CD14-positive monocyte (primary cell): Measurements from ENCODE around the gene MLEC. TPM values are rescaled to one million over a fixed set of nuclear protein-coding genes. Genes with fewer than 3 reads are reported as not detected.

Experiments
- DNase-seq, 3 donors: peaks; one replicate each; pipeline ENCODE4 v3.0.0-alpha.2; 2011 to 2022
- H2AFZ ChIP-seq: 2 replicates; pipeline ENCODE4 v1.6.0; 2012; ENCODE audit warnings: mild to moderate bottlenecking, low read depth, low read length, inconsistent platforms; ENCODE audit not compliant: insufficient read depth, poor library complexity, severe bottlenecking
- H3K27ac ChIP-seq, 2 donors: 1 replicate in 1 of 2; 2 replicates in 1 of 2; pipeline ENCODE4 v1.5.1; 2012 to 2013; ENCODE audit warnings: low read length in 2 of 2, control low read depth in 1 of 2, inconsistent platforms in 1 of 2, low read depth in 1 of 2, mild to moderate bottlenecking in 1 of 2
- H3K27me3 ChIP-seq, 2 donors: one replicate each; pipeline versions ENCODE4 v1.6.0 to v1.6.1; 2011 to 2013; ENCODE audit warnings: low read length in 2 of 2; ENCODE audit not compliant: control insufficient read depth in 2 of 2, insufficient read depth in 2 of 2
- H3K36me3 ChIP-seq, 2 donors: replicated peaks in 1 of 2; 1 replicate in 1 of 2; 2 replicates in 1 of 2; pipeline versions ENCODE4 v1.5.1 to v1.6.1; 2012 to 2013; ENCODE audit warnings: low read length in 2 of 2, control low read depth in 1 of 2, inconsistent platforms in 1 of 2, mild to moderate bottlenecking in 1 of 2; ENCODE audit not compliant: insufficient read depth in 2 of 2, control insufficient read depth in 1 of 2
- H3K4me1 ChIP-seq, 2 donors: 1 replicate in 1 of 2; 2 replicates in 1 of 2; pipeline versions ENCODE4 v1.5.1 to v1.6.1; 2012 to 2013; ENCODE audit warnings: low read length in 2 of 2, control low read depth in 1 of 2, inconsistent platforms in 1 of 2, mild to moderate bottlenecking in 1 of 2, moderate library complexity in 1 of 2; ENCODE audit not compliant: insufficient read depth in 2 of 2, control insufficient read depth in 1 of 2
- H3K4me2 ChIP-seq: replicated peaks from 2 replicates; pipeline ENCODE3; 2012; ENCODE audit warnings: low read length, moderate library complexity, mild to moderate bottlenecking; ENCODE audit not compliant: poor library complexity, severe bottlenecking; ENCODE audit errors: extremely low read depth
- H3K4me3 ChIP-seq, 3 experiments: fragments of 200-600 bp in 1 of 3; sonication (generic) in 1 of 3; replicated peaks in 1 of 3; 1 replicate in 2 of 3; 2 replicates in 1 of 3; pipeline ENCODE4 v1.5.1; 2011 to 2013; ENCODE audit warnings: low read length in 3 of 3, mild to moderate bottlenecking in 3 of 3, control low read depth in 2 of 3, low read depth in 2 of 3, inconsistent platforms in 1 of 3, moderate library complexity in 1 of 3
- H3K79me2 ChIP-seq: 2 replicates; pipeline ENCODE4 v1.6.0; 2012; ENCODE audit warnings: mild to moderate bottlenecking, control low read depth, inconsistent platforms, low read length, moderate library complexity; ENCODE audit not compliant: insufficient read depth
- H3K9ac ChIP-seq: 2 replicates; pipeline ENCODE4 v1.6.0; 2017; ENCODE audit warnings: low read length, mild to moderate bottlenecking; ENCODE audit not compliant: insufficient read depth, poor library complexity, severe bottlenecking
- H3K9me3 ChIP-seq, 2 donors: replicated peaks in 1 of 2; 1 replicate in 1 of 2; 2 replicates in 1 of 2; pipeline versions ENCODE4 v1.5.1 to v1.6.1; 2012 to 2013; ENCODE audit warnings: low read length in 2 of 2, control low read depth in 1 of 2; ENCODE audit not compliant: control insufficient read depth in 1 of 2, insufficient read depth in 1 of 2
- H4K20me1 ChIP-seq: 2 replicates; pipeline ENCODE4 v1.6.0; 2012; ENCODE audit warnings: mild to moderate bottlenecking, low read length, control low read depth, moderate library complexity; ENCODE audit not compliant: insufficient read depth
- H3K27ac Mint-ChIP-seq, 7 donors: one replicate each; pipeline ENCODE4 v1.8.0; 2020; ENCODE audit warnings: mild to moderate bottlenecking in 7 of 7, mixed read lengths in 7 of 7, moderate library complexity in 6 of 7, inconsistent platforms in 2 of 7
- H3K27me3 Mint-ChIP-seq, 3 donors: one replicate each; pipeline ENCODE4 v1.8.0; 2021 to 2022; ENCODE audit warnings: low read depth in 3 of 3, mild to moderate bottlenecking in 3 of 3, mixed read lengths in 3 of 3, moderate library complexity in 3 of 3, inconsistent platforms in 1 of 3
- H3K36me3 Mint-ChIP-seq, 2 donors: one replicate each; pipeline ENCODE4 v1.8.0; 2020; ENCODE audit warnings: mixed read lengths in 2 of 2, inconsistent platforms in 1 of 2, mild to moderate bottlenecking in 1 of 2
- H3K4me1 Mint-ChIP-seq: one replicate; pipeline ENCODE4 v1.8.0; 2020; ENCODE audit warnings: mild to moderate bottlenecking, mixed read lengths
- H3K4me3 Mint-ChIP-seq, 2 donors: one replicate each; pipeline ENCODE4 v1.8.0; 2020; ENCODE audit warnings: mild to moderate bottlenecking in 2 of 2, mixed read lengths in 2 of 2, moderate library complexity in 1 of 2
- H3K9me3 Mint-ChIP-seq, 7 donors: one replicate each; pipeline ENCODE4 v1.8.0; 2020 to 2022; ENCODE audit warnings: mixed read lengths in 7 of 7, mild to moderate bottlenecking in 6 of 7, moderate library complexity in 6 of 7, inconsistent platforms in 2 of 7
- WGBS: methylation state at CpG from one replicate; pipeline ENCODE4 v1.1.5; 2013; ENCODE audit warnings: missing lambda C conversion rate; ENCODE audit not compliant: insufficient coverage; 5-methylcytosine and 5-hydroxymethylcytosine counted together
- intact Hi-C, 2 donors: fragments of 100-400 bp; cut with micrococcal nuclease; formaldehyde crosslinking; loops; one replicate each; pipeline versions ENCODE4 v1.15.0 to v1.15.1; 2023
- polyA plus RNA-seq, 3 donors: library from polyadenylated mRNA; depleted of rRNA in 1 of 3; unstranded in 2 of 3; stranded (reverse) in 1 of 3; fragments of 300-500 nt in 2 of 3; fragments of >200 nt in 1 of 3; fragmentation: Illumina TruSeq in 2 of 3; gene quantifications; 1 replicate in 2 of 3; 2 replicates in 1 of 3; pipeline ENCODE4 v1.2.3, GENCODE V29; 2012 to 2021
- TF ChIP-seq, protein P1 (sequence below): fragments of 200-600 bp; IDR thresholded peaks from one replicate; pipeline ENCODE4 v1.8.0; 2022; ENCODE audit warnings: antibody characterized with exemption, mild to moderate bottlenecking

The MLEC gene
- polyA plus RNA-seq, 3 donors, result 10.9 to 79.5 (median 65.3) TPM

DNA sequence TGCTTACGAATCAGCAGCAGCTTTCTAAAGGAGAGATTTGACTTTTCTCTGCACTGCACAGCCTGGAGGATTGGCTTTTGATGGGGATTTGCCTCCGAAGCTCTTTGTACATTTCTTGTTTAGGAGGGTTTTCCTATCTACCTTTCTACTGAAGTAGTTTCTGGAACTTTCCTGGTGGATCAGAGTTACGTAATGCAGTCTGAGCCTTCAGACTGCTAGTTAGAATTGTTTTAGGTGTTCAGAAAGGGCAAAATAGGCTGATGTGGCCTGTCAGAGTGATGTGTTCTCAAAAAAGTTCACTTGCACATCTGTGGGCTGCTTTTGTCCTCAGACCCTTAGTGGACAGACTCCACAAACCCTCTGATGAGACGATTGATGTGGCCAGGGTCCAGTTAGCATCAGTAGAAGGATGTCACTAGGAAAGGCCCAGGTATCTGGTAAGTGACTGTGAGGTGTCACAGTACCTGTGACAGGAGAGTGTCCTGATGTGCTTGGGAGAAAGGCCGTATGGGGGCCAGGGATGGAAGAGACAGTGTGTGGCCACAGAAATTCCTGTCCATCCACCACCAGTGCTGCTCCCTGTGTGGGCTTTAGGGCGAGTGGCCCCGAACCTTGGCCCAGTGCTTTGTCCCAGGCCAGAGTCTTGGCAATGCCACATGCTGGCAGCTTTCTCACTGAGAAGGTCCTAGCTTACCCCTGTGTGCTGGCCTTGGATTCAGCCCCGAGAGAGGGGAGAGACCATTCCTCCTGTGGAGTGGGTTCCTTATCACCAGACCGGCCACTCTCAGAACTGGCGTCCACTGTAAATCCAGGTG is 34.2 kb downstream of the MLEC start:
- Histone ChIP-seq H3K79me2 (peaks cover 9% of the 10 kb centered on the region), H3K4me2 (no peak overlapping the region), H3K9me3 (no peaks in the 10 kb centered on the region), H4K20me1 (no peaks in the 10 kb centered on the region), H3K9ac (no peak overlapping the region), H2AFZ (no peak overlapping the region), H3K27me3 (no peaks in the 10 kb centered on the region), H3K36me3 (peaks cover 42 to 79% of the 10 kb centered on the region in 2 donors), H3K4me1 (peaks cover 27 to 36% of the 10 kb centered on the region in 2 donors), H3K4me3 (no peak overlapping the region), H3K27ac (peak overlapping the region in 1 of 2 donors; percentile 54)
- H3K27me3 Mint-ChIP-seq, result peaks cover 0 to 1% (median 0%) of the 10 kb centered on the region in 3 donors
- DNase-seq, result no peak
- no peak overlapping the region for H3K4me3 Mint-ChIP-seq
- H3K4me1 Mint-ChIP-seq, result peaks cover 46% of the 10 kb centered on the region
- peaks cover 74 to 82% of the 10 kb centered on the region in 2 donors for H3K36me3 Mint-ChIP-seq
- H3K9me3 Mint-ChIP-seq, result no peaks in the 10 kb centered on the region
- intact Hi-C loops, result no loop called here
- 95% methylated on average over 7 of the region's 10 CpGs for WGBS
- peak overlapping the region in 6 of 7 donors; percentile 30 to 87 (median 58) for H3K27ac Mint-ChIP-seq
- TF ChIP-seq, protein P1, sequence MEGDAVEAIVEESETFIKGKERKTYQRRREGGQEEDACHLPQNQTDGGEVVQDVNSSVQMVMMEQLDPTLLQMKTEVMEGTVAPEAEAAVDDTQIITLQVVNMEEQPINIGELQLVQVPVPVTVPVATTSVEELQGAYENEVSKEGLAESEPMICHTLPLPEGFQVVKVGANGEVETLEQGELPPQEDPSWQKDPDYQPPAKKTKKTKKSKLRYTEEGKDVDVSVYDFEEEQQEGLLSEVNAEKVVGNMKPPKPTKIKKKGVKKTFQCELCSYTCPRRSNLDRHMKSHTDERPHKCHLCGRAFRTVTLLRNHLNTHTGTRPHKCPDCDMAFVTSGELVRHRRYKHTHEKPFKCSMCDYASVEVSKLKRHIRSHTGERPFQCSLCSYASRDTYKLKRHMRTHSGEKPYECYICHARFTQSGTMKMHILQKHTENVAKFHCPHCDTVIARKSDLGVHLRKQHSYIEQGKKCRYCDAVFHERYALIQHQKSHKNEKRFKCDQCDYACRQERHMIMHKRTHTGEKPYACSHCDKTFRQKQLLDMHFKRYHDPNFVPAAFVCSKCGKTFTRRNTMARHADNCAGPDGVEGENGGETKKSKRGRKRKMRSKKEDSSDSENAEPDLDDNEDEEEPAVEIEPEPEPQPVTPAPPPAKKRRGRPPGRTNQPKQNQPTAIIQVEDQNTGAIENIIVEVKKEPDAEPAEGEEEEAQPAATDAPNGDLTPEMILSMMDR, result no peak

DNA sequence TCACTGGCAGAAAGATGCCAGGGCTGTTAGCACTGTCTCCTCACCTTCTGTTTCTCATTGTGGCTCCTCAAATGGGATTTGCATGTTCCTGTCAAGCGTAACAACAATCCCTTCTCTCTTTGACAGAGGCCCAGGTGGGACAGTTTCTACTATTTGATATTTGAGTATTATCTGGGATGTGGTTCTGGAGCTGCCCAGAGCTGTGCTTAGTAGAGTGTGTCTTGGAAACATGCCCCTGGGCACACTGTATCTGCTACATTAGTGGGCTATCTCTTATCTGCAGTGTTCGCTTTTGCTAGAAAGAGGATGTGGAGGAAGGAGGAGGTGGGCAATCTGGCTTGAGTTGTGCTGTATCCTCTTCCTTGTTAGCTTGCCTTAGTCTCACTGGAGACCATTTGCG is 34.9 kb downstream of the MLEC start:
- H3K4me3 ChIP-seq, result no peak overlapping the region
- H4K20me1 ChIP-seq, result no peaks in the 10 kb centered on the region
- TF ChIP-seq, protein P1, result no peak
- peaks cover 52% of the 10 kb centered on the region for H3K4me1 Mint-ChIP-seq
- H3K79me2 ChIP-seq, result peaks cover 11% of the 10 kb centered on the region
- no peak overlapping the region for H3K27ac ChIP-seq
- intact Hi-C loops, result no loop called here
- H3K9ac ChIP-seq, result no peak overlapping the region
- DNase-seq, result no peak
- H3K27ac Mint-ChIP-seq, result peak overlapping the region in 2 of 7 donors; percentile 33 to 66
- H3K9me3 ChIP-seq, result no peaks in the 10 kb centered on the region
- peaks cover 32 to 40% of the 10 kb centered on the region in 2 donors for H3K4me1 ChIP-seq
- H3K27me3 ChIP-seq, result no peaks in the 10 kb centered on the region
- peaks cover 35 to 72% of the 10 kb centered on the region in 2 donors for H3K36me3 ChIP-seq
- no peak overlapping the region for H2AFZ ChIP-seq
- peaks cover 67 to 75% of the 10 kb centered on the region in 2 donors for H3K36me3 Mint-ChIP-seq
- WGBS, result 57% methylated on average over 1 of the region's 3 CpGs
- H3K9me3 Mint-ChIP-seq, result no peaks in the 10 kb centered on the region
- no peak overlapping the region for H3K4me2 ChIP-seq
- no peak overlapping the region for H3K4me3 Mint-ChIP-seq
- H3K27me3 Mint-ChIP-seq, result peaks cover 0 to 1% (median 0%) of the 10 kb centered on the region in 3 donors
